GM10266 (cell line): ENCODE measurements around the gene STX17.

Source experiments
- DNase-seq: peaks from one replicate; pipeline ENCODE4 v3.0.0; 2012; ENCODE audit errors: extremely low spot score
- TF ChIP-seq, protein P1 (sequence below): IDR thresholded peaks from 2 replicates; pipeline ENCODE4 v1.5.1; 2012; ENCODE audit warnings: mild to moderate bottlenecking, low read depth; ENCODE audit not compliant: control insufficient read depth, insufficient read depth; ENCODE audit errors: missing control alignments

Gene STX17

DNA sequence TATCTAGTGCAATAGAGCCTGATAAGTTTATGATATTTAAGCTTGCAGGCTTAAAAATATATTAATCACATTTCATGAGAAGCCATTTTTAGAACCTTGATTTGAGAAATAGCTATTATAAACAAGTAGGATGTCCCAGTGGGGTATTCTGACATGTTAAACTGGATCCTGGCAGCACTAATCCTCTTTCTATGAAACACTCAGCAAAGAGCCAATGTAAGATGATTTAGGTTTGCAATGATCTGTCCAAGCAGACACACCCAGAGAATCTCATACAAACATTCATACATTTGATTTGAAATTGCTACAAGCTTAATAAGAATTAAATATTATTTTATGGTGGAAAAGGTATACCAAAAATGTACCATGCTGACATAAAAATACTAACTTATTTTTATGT lies 105.8 kb downstream of the STX17 start:
- DNase-seq: no peak
- TF ChIP-seq, protein P1, sequence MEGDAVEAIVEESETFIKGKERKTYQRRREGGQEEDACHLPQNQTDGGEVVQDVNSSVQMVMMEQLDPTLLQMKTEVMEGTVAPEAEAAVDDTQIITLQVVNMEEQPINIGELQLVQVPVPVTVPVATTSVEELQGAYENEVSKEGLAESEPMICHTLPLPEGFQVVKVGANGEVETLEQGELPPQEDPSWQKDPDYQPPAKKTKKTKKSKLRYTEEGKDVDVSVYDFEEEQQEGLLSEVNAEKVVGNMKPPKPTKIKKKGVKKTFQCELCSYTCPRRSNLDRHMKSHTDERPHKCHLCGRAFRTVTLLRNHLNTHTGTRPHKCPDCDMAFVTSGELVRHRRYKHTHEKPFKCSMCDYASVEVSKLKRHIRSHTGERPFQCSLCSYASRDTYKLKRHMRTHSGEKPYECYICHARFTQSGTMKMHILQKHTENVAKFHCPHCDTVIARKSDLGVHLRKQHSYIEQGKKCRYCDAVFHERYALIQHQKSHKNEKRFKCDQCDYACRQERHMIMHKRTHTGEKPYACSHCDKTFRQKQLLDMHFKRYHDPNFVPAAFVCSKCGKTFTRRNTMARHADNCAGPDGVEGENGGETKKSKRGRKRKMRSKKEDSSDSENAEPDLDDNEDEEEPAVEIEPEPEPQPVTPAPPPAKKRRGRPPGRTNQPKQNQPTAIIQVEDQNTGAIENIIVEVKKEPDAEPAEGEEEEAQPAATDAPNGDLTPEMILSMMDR: no peak

DNA sequence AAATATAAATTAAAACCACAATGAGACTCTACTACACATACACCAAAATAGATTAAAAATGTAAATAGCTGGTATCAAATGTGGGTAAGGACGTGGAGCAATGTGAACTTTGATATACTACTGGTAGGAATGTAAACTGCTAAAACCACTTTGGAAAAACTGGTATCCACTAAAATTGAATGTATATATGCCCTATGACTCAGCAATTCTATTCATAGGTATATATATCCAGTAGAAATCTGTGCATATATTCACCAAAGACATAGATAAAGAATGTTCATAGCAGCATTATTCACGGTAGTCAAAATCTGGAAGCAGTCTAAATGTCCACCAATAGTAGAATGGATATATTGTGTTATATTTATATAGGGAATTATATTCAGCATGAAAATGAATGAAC lies 107.1 kb downstream of the STX17 start:
- DNase-seq: no peak
- TF ChIP-seq, protein P1: no peak

DNA sequence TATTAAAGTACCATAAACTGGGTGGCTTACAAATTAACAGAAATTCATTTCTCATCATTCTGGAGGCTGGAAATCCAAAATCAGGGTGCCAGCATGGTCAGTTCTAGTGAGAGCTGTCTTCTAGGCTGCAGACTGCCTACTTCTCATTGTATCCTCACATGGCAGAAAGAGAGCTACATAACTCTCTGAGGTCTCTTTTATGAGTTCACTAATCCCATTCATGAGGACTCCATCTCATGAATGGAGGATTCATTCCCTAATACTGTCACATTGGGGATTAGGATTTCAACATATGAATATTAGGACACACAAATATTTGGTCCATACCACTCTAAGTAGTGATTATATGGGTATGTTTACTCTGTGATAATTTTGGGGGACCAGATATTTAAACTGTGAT lies 108.4 kb downstream of the STX17 start:
- no peak for DNase-seq
- TF ChIP-seq, protein P1: no peak

DNA sequence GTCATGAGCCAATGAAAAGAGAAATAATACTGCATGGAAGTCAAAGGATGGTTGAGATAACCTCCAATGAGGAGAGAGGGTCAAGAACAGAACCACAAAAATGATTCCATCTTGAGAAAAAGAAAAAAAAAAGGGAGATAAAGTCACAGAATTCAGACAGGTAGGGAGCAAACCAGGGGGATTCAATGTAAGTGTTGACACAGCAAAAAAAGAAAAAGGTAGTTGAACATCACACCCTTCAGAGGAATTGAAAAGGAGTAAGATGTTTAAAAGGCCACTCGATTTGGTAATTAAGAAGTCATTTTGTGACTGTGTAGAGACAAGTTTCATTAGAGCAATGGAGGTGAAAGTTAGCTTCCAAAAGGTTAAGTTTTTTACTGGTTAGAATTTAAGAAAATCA lies 113.1 kb downstream of the STX17 start:
- TF ChIP-seq, protein P1: no peak
- DNase-seq: no peak
